Hepatocyte (in vitro differentiated cells): ENCODE results near the gene SLC25A21. TPM values are rescaled to one million over a fixed set of nuclear protein-coding genes. Genes with fewer than 3 reads are reported as not detected.

Experiments used
- DNase-seq: peaks from one replicate; pipeline ENCODE4 v3.0.0-alpha.2; 2016; ENCODE audit warnings: low spot score
- H2AFZ ChIP-seq: fragments of 200-600 bp; sonication (generic); 2 replicates; pipeline ENCODE4 v1.6.0; 2016; ENCODE audit warnings: antibody characterized with exemption, mild to moderate bottlenecking
- H3K27ac ChIP-seq: fragments of 200-600 bp; sonication (generic); 2 replicates; pipeline ENCODE4 v1.5.1; 2016; ENCODE audit warnings: mild to moderate bottlenecking
- H3K27me3 ChIP-seq: fragments of 200-600 bp; sonication (generic); 2 replicates; pipeline ENCODE4 v1.6.1; 2016
- H3K36me3 ChIP-seq: fragments of 200-600 bp; sonication (generic); replicated peaks from 2 replicates; pipeline ENCODE4 v1.5.1; 2016; ENCODE audit warnings: low read depth; ENCODE audit not compliant: insufficient read depth
- H3K4me1 ChIP-seq: fragments of 200-600 bp; sonication (generic); 2 replicates; pipeline ENCODE4 v1.5.1; 2016; ENCODE audit warnings: mild to moderate bottlenecking, moderate library complexity; ENCODE audit not compliant: insufficient read depth
- H3K4me2 ChIP-seq: fragments of 200-600 bp; sonication (generic); 2 replicates; pipeline ENCODE4 v1.6.0; 2016
- H3K4me3 ChIP-seq: fragments of 200-600 bp; sonication (generic); 2 replicates; pipeline ENCODE4 v1.5.1; 2016; ENCODE audit warnings: mild to moderate bottlenecking
- H3K79me2 ChIP-seq: fragments of 200-600 bp; sonication (generic); 2 replicates; pipeline ENCODE4 v1.6.0; 2017; ENCODE audit warnings: mild to moderate bottlenecking
- H3K9me2 ChIP-seq: fragments of 200-600 bp; sonication (generic); replicated peaks from 2 replicates; pipeline ENCODE4 v1.6.0; 2017; ENCODE audit warnings: mild to moderate bottlenecking; ENCODE audit not compliant: insufficient read depth
- H3K9me3 ChIP-seq: fragments of 200-600 bp; sonication (generic); 2 replicates; pipeline ENCODE4 v1.5.1; 2016; ENCODE audit warnings: low read depth, mild to moderate bottlenecking
- H4K20me1 ChIP-seq: fragments of 200-600 bp; sonication (generic); 2 replicates; pipeline ENCODE4 v1.6.0; 2016; ENCODE audit warnings: mild to moderate bottlenecking; ENCODE audit not compliant: insufficient read depth, poor library complexity, severe bottlenecking
- EZH2 ChIP-seq: fragments of 200-600 bp; sonication (generic); IDR thresholded peaks from 2 replicates; pipeline ENCODE4 v1.6.1; 2016; ENCODE audit warnings: antibody characterized with exemption, mild to moderate bottlenecking, borderline replicate concordance
- EZH2phosphoT487 ChIP-seq: fragments of 200-600 bp; sonication (generic); IDR thresholded peaks from one replicate; pipeline ENCODE4 v1.6.1; 2018; ENCODE audit warnings: antibody characterized with exemption, mild to moderate bottlenecking, low read depth, moderate library complexity; ENCODE audit not compliant: unreplicated experiment, severe bottlenecking
- WGBS: methylation state at CpG from one replicate; pipeline ENCODE4 v1.1.6; 2016; ENCODE audit warnings: low lambda C conversion rate; ENCODE audit errors: missing lambda C conversion rate; 5-methylcytosine and 5-hydroxymethylcytosine counted together
- polyA plus RNA-seq: library from polyadenylated mRNA; unstranded; fragments of >200 nt; fragmentation: Nextera tagmentation; extraction: Ambion mirVana; gene quantifications from 2 replicates; pipeline ENCODE4 v1.2.1, GENCODE V29; 2016
- total RNA-seq: library from RNA; depleted of rRNA; stranded (reverse); fragments of >200 nt; gene quantifications from 2 replicates; pipeline ENCODE4 v1.2.3, GENCODE V29; 2014
- TF ChIP-seq, protein P1 (sequence below): fragments of 200-600 bp; sonication (generic); IDR thresholded peaks from 2 replicates; pipeline ENCODE4 v1.5.1; 2016; ENCODE audit warnings: antibody characterized with exemption, mild to moderate bottlenecking; ENCODE audit not compliant: poor library complexity

The SLC25A21 gene
- total and polyA plus RNA-seq, 2 experiments from 2014 or later: 1.4 to 1.6 TPM

DNA sequence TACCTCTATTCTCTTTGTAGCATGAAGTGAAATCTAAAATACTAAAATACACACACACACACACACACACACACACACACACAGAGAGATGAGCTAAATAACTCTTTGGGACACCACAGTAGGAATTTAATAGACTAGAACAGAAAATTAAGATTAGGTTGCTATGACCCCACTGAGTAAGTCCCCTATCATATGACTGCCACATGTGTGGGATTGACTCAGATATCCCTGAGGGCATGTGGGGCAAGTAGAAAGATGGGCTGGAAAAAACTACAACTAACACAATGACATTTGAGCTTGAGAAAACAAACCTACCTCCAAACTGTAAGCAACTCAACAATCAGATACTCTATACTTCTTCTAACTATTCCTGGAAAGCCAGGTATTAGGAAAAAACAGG is 27.0 kb downstream of the SLC25A21 start:
- no peaks in the 10 kb centered on the region for H3K27me3 ChIP-seq
- H3K4me2 ChIP-seq: no peak overlapping the region
- TF ChIP-seq EZH2phosphoT487: no peak
- TF ChIP-seq EZH2: no peak
- TF ChIP-seq, protein P1, sequence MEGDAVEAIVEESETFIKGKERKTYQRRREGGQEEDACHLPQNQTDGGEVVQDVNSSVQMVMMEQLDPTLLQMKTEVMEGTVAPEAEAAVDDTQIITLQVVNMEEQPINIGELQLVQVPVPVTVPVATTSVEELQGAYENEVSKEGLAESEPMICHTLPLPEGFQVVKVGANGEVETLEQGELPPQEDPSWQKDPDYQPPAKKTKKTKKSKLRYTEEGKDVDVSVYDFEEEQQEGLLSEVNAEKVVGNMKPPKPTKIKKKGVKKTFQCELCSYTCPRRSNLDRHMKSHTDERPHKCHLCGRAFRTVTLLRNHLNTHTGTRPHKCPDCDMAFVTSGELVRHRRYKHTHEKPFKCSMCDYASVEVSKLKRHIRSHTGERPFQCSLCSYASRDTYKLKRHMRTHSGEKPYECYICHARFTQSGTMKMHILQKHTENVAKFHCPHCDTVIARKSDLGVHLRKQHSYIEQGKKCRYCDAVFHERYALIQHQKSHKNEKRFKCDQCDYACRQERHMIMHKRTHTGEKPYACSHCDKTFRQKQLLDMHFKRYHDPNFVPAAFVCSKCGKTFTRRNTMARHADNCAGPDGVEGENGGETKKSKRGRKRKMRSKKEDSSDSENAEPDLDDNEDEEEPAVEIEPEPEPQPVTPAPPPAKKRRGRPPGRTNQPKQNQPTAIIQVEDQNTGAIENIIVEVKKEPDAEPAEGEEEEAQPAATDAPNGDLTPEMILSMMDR: no peak
- no peaks in the 10 kb centered on the region for H3K9me2 ChIP-seq
- H3K36me3 ChIP-seq: no peaks in the 10 kb centered on the region
- no peak overlapping the region for H2AFZ ChIP-seq
- no peaks in the 10 kb centered on the region for H4K20me1 ChIP-seq
- H3K79me2 ChIP-seq: no peaks in the 10 kb centered on the region
- no peaks in the 10 kb centered on the region for H3K4me1 ChIP-seq
- no peak overlapping the region for H3K4me3 ChIP-seq
- H3K9me3 ChIP-seq: no peaks in the 10 kb centered on the region
- no peak for DNase-seq
- H3K27ac ChIP-seq: no peak overlapping the region

DNA sequence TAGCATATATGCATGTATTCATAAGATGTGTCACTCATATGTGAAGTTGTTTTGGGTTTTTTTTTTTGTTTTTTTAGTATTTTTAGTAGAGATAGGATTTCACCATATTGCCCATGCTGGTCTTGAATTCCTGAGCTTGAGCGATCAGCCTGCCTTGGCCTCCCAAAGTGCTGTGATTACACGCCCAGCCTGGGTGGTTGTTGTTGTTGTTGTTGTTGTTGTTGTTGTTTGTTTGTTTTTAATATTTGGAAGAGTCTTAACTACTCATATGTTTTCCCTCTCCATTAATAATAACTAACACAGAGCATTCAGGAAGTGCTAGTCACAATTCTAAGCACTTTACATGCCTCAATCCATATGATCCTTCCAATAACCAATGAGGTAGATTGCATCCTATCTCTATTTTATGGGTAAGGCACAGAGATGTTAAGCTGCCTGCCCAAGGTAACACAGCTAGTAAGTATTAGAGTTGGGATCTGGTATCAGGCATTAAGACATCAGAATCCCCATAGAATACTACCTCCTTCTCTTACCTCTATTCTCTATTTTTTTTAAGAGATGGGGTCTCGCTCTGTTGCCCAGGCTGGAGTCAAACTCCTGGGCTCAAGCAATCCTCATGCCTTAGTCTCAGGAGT is 27.6 kb downstream of the SLC25A21 start:
- no peak for DNase-seq
- no peaks in the 10 kb centered on the region for H3K4me1 ChIP-seq
- H3K9me3 ChIP-seq: no peaks in the 10 kb centered on the region
- no peak overlapping the region for H3K27ac ChIP-seq
- 94% methylated on average over 3 of the region's 3 CpGs for WGBS
- H4K20me1 ChIP-seq: no peaks in the 10 kb centered on the region
- peaks cover under 1% of the 10 kb centered on the region for H3K27me3 ChIP-seq
- no peak for TF ChIP-seq EZH2
- TF ChIP-seq, protein P1: no peak
- no peak for TF ChIP-seq EZH2phosphoT487
- H2AFZ ChIP-seq: no peak overlapping the region
- H3K9me2 ChIP-seq: no peaks in the 10 kb centered on the region
- no peak overlapping the region for H3K4me3 ChIP-seq
- H3K36me3 ChIP-seq: no peaks in the 10 kb centered on the region
- H3K79me2 ChIP-seq: no peaks in the 10 kb centered on the region
- H3K4me2 ChIP-seq: no peak overlapping the region

DNA sequence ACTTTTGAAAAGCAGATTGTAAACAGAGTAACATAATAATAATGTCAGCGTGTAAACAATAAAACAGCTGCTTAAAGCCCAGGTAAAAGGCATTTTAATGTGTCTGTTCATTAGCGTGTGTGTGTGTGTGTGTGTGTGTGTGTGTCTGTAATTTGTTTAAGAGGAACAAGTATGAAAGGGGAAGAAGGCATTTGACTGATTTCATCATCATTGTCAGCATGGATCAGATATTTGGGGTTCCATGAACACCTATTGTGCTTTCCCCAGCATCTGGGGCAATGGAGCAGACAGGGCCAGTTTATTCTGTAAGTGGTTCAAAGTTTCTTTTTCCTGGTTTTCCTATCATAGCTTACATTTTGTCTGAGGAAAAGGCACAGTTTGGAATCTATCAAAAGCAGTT is 28.9 kb downstream of the SLC25A21 start:
- H3K79me2 ChIP-seq: no peaks in the 10 kb centered on the region
- H3K27ac ChIP-seq: no peak overlapping the region
- H4K20me1 ChIP-seq: no peaks in the 10 kb centered on the region
- H2AFZ ChIP-seq: no peak overlapping the region
- no peak overlapping the region for H3K4me3 ChIP-seq
- 74% methylated on average over 2 of the region's 2 CpGs for WGBS
- TF ChIP-seq EZH2 (no peak), EZH2phosphoT487 (no peak)
- TF ChIP-seq, protein P1: no peak
- H3K4me1 ChIP-seq: no peaks in the 10 kb centered on the region
- DNase-seq: no peak
- H3K9me2 ChIP-seq: no peaks in the 10 kb centered on the region
- no peaks in the 10 kb centered on the region for H3K36me3 ChIP-seq
- H3K27me3 ChIP-seq: peaks cover 6% of the 10 kb centered on the region
- no peaks in the 10 kb centered on the region for H3K9me3 ChIP-seq
- no peak overlapping the region for H3K4me2 ChIP-seq
